Stomach (tissue), 9 donors: ENCODE data around the gene MRGPRE. TPM values are rescaled to one million over a fixed set of nuclear protein-coding genes. Genes with fewer than 3 reads are reported as not detected.

Experiments
- DNase-seq, 2 donors: peaks; one replicate each; pipeline versions ENCODE4 v3.0.0 to v3.0.0-alpha.2; 2013 to 2019
- H3K27ac ChIP-seq, 5 donors: fragments of 200-600 bp in 4 of 5; sonication (generic) in 4 of 5; one replicate each; pipeline ENCODE4 v1.5.1; 2013 to 2019; ENCODE audit warnings: mild to moderate bottlenecking in 1 of 5, moderate library complexity in 1 of 5
- H3K27me3 ChIP-seq, 3 donors: fragments of 200-600 bp; sonication (generic); one replicate each; pipeline ENCODE4 v1.5.1; 2017 to 2019; ENCODE audit warnings: mixed run types in 1 of 3
- H3K36me3 ChIP-seq, 4 donors: fragments of 200-600 bp; sonication (generic); 1 replicate in 3 of 4; 2 replicates in 1 of 4; pipeline ENCODE4 v1.5.1; 2016 to 2019
- H3K4me1 ChIP-seq, 4 donors: fragments of 200-600 bp; sonication (generic); one replicate each; pipeline ENCODE4 v1.5.1; 2016 to 2019
- H3K4me3 ChIP-seq, 4 donors: fragments of 200-600 bp; sonication (generic) in 3 of 4; one replicate each; pipeline ENCODE4 v1.5.1; 2016 to 2019; ENCODE audit warnings: mild to moderate bottlenecking in 1 of 4
- H3K9me3 ChIP-seq, 4 donors: fragments of 200-600 bp; sonication (generic); one replicate each; pipeline ENCODE4 v1.5.1; 2016 to 2019
- CTCF ChIP-seq, 7 experiments: fragments of 450-650 bp in 4 of 7; fragments of 200-600 bp in 3 of 7; sonication (generic) in 3 of 7; IDR thresholded peaks; one replicate each; pipeline ENCODE4 v1.5.1; 2016 to 2019; ENCODE audit warnings: antibody characterized with exemption in 7 of 7, control low read depth in 2 of 7, mild to moderate bottlenecking in 1 of 7
- EP300 ChIP-seq: sonication (generic); formaldehyde crosslinking; IDR thresholded peaks from one replicate; pipeline ENCODE4 v1.6.1; 2017; ENCODE audit warnings: antibody characterized with exemption
- POLR2A ChIP-seq, 4 donors: fragments of 450-650 bp; IDR thresholded peaks; one replicate each; pipeline ENCODE4 v1.6.1; 2016; ENCODE audit warnings: antibody characterized with exemption in 4 of 4, control low read depth in 2 of 4, mild to moderate bottlenecking in 1 of 4, moderate library complexity in 1 of 4
- POLR2AphosphoS5 ChIP-seq, 3 donors: sonication (generic); formaldehyde crosslinking; IDR thresholded peaks; one replicate each; pipeline ENCODE4 v1.6.1; 2016; ENCODE audit warnings: antibody characterized with exemption in 3 of 3
- WGBS, 5 donors: extraction: QIAGEN DNeasy Blood & Tissue Kit in 3 of 5; methylation state at CpG; one replicate each; pipeline versions ENCODE4 v1.1.5 to v1.1.7; 2013 to 2018; 5-methylcytosine and 5-hydroxymethylcytosine counted together
- intact Hi-C: fragments of 100-400 bp; cut with DNase I; formaldehyde crosslinking; loops from one replicate; pipeline ENCODE4 v1.15.1; 2023; ENCODE audit warnings: low total_unique reads
- polyA plus RNA-seq, 3 donors: library from polyadenylated mRNA; stranded (reverse); fragments of 200-250 nt; gene quantifications; one replicate each; pipeline ENCODE4 v1.2.3, GENCODE V29; 2013
- total RNA-seq, 5 donors: library from RNA; depleted of rRNA; stranded (reverse); fragments of >200 nt; gene quantifications; one replicate each; pipeline versions ENCODE4 v1.1.0 to v1.2.3, GENCODE V29; 2014 to 2016
- donor health status: healthy with polysubstance abuse.
- donor health status: Bipolar disorder and iron deficiency.
- donor health status: healthy.

MRGPRE gene
- total and polyA plus RNA-seq, 8 donors, result not detected

DNA sequence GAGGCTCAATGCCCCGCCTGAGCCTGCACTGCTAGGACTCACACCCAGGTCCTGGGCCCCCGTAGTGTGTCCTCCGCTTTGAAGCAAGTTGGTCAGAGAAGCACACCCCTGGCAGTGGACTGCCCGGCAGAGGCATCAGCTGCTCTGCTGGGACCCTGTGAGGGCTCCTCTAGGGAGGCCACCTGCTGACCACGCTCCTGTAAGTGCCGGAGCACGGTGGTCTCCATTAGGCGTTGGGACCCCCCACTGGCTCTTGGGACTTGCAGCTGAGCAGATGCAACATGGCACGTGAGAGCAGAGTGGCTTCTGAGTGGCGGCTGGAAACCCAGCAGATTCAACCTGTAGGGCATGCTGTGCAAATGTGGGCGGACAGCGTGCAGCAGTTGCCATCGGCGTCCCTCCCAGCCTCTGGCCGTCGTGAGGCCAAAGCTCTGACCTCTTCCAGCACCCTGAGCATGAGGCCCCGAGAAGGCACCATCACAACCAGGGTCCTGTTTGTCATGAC lies 30.5 kb downstream of the MRGPRE start:
- WGBS, 5 donors, result 66 to 78% (median 72%) methylated on average over 13 to 17 of the region's 17 CpGs
- Histone ChIP-seq H3K27me3 (peaks cover 6 to 84% (median 51%) of the 10 kb centered on the region in 3 donors), H3K9me3 (no peaks in the 10 kb centered on the region), H3K36me3 (no peaks in the 10 kb centered on the region), H3K4me1 (peaks cover 7 to 21% (median 13%) of the 10 kb centered on the region in 4 donors), H3K4me3 (no peak overlapping the region), H3K27ac (no peak overlapping the region)
- TF ChIP-seq EP300 (no peak), POLR2A (IDR thresholded peaks at IDR 0.05) (no peak), POLR2AphosphoS5 (IDR thresholded peaks at IDR 0.05) (no peak), CTCF (IDR thresholded peaks at IDR 0.05) (no peak)
- intact Hi-C loops, result no loop called here
- DNase-seq, result no peak

DNA sequence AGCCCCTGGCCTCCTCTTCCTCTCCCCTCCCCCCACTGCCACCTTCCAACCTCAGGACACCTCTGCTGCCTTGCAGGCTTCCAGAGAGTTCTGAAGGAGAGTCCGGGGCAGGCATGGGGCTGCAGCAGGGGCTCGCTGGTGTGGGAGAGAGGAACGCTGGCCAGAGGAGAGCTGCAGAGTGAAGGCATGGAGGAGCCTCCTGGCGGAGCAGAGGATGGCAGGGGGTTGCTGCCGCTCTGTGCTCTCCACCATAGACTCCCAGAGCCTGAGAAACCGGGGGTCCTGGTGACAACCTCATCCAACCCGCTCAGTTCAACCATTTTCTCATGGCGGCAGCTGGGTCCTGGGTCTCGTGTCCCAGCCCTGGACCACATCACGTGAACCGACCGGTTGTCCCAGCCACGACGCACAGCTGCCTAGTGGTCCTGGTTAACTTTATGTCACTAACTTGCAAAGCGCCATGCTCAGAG lies 31.1 kb downstream of the MRGPRE start:
- DNase-seq, result no peak
- no peak overlapping the region for H3K27ac ChIP-seq
- intact Hi-C loops, result no loop called here
- no peak overlapping the region for H3K4me3 ChIP-seq
- no peaks in the 10 kb centered on the region for H3K9me3 ChIP-seq
- H3K4me1 ChIP-seq, result peaks cover 7 to 21% (median 13%) of the 10 kb centered on the region in 4 donors
- TF ChIP-seq CTCF (IDR thresholded peaks at IDR 0.05) (no peak), POLR2A (IDR thresholded peaks at IDR 0.05) (no peak), POLR2AphosphoS5 (IDR thresholded peaks at IDR 0.05) (no peak), EP300 (no peak)
- H3K36me3 ChIP-seq, result no peaks in the 10 kb centered on the region
- H3K27me3 ChIP-seq, result peaks cover 6 to 90% (median 51%) of the 10 kb centered on the region in 3 donors
- WGBS, 5 donors, result 78 to 83% (median 83%) methylated on average over 15 of the region's 15 CpGs

DNA sequence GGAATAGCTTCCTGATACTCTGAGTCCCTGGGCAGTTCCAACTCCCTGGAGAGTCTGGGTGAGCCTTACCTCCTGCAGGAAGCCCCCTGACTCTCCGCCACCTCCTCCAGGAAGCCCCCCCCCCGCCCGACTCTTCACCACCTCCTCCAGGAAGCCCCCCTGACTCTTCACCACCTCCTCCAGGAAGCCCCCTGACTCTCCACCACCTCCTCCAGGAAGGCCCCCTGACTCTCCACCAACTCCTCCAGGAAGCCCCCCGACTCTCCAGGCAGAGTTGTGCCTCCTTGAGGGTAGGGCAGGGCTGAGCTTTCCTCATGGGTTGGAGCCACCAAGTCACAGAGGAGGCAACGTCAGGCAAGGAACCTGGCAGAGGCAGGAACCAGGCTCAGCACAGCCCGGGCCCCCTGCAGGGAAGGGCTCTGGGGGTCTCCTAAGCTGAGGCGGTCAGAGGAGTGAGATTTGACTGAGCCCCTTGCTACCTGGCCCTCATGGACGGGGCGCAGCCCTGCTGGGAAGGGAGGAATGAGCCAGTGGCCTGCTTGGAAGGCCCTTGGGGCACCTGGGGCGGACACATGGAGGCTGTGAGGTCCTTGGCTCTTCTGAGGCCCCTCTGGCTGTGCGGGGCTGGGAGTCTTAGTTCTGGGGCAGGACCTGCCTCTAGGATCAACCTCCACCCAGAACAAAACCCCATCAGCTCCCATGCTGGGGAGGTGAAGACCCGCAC lies 31.7 kb downstream of the MRGPRE start:
- H3K4me1 ChIP-seq, result peaks cover 7 to 18% (median 12%) of the 10 kb centered on the region in 4 donors
- H3K36me3 ChIP-seq, result no peaks in the 10 kb centered on the region
- no peak overlapping the region for H3K27ac ChIP-seq
- H3K27me3 ChIP-seq, result peaks cover 6 to 96% (median 51%) of the 10 kb centered on the region in 3 donors
- no peak for TF ChIP-seq EP300
- TF ChIP-seq POLR2AphosphoS5 (IDR thresholded peaks at IDR 0.05), result no peak
- no peak for TF ChIP-seq POLR2A (IDR thresholded peaks at IDR 0.05)
- no peak for TF ChIP-seq CTCF (IDR thresholded peaks at IDR 0.05)
- H3K9me3 ChIP-seq, result no peaks in the 10 kb centered on the region
- intact Hi-C loops, result no loop called here
- H3K4me3 ChIP-seq, result no peak overlapping the region
- no peak for DNase-seq
- 61 to 79% (median 72%) methylated on average over 6 to 12 of the region's 12 CpGs for WGBS, 5 donors

GRCh38 chr11:3199537-3200295 lies 32.5 kb downstream of the MRGPRE start:
- H3K4me3 ChIP-seq, result no peak overlapping the region
- no peaks in the 10 kb centered on the region for H3K36me3 ChIP-seq
- no peak for DNase-seq
- H3K4me1 ChIP-seq, result peaks cover 7 to 12% (median 7%) of the 10 kb centered on the region in 4 donors
- 66 to 75% (median 73%) methylated on average over 16 to 19 of the region's 19 CpGs for whole genome bisulfite sequencing, 5 donors
- no peaks in the 10 kb centered on the region for H3K9me3 ChIP-seq
- no peak overlapping the region for H3K27ac ChIP-seq
- intact Hi-C loops, result no loop called here
- TF ChIP-seq POLR2AphosphoS5 (IDR thresholded peaks at IDR 0.05) (no peak), POLR2A (IDR thresholded peaks at IDR 0.05) (no peak), EP300 (no peak), CTCF (IDR thresholded peaks at IDR 0.05) (no peak)
- H3K27me3 ChIP-seq, result peaks cover 6 to 93% (median 51%) of the 10 kb centered on the region in 3 donors
